ENCODE results near the gene MPP3.

- no peak for TF ChIP-seq EZH2 (IDR thresholded peaks at IDR 0.05)
- no peak for TF ChIP-seq POLR2AphosphoS5 (IDR thresholded peaks at IDR 0.05; ENCODE audit: borderline replicate concordance, low read depth, low read length)
Measured at GRCh38 chr17:43766413-43767052, 66.4 kb downstream of the MPP3 start.

All from SK-N-MC (cell line).